Panc1 (cell line): ENCODE measurements around the gene BNIP5. TPM values are rescaled to one million over a fixed set of nuclear protein-coding genes. Genes with fewer than 3 reads are reported as not detected.

Source experiments
- ATAC-seq: fragments of 200-7000 bp; cut with Tn5 transposase; 2 replicates; pipeline ENCODE4 v1.9.1; 2020; ENCODE audit warnings: mild to moderate bottlenecking, moderate library complexity
- BruUV-seq: library from RNA; stranded (reverse); fragments of 400-500 nt; replicated peaks from 2 replicates; lab custom pipeline; 2021; lab: Mats Ljungman, UMichigan
- CTCF ChIA-PET: fragments of 300-600 bp; sonication (Branson Sonifier 250); formaldehyde crosslinking; loops from one replicate; lab custom pipeline; 2022; ENCODE audit warnings: antibody characterized with exemption; lab: Charles Lee
- POLR2A ChIA-PET: fragments of 300-600 bp; sonication (Branson Sonifier 250); formaldehyde crosslinking; loops from one replicate; lab custom pipeline; 2022; ENCODE audit warnings: antibody characterized with exemption; lab: Charles Lee
- DNase-seq: peaks from one replicate; pipeline ENCODE4 v3.0.0-alpha.2; 2010; ENCODE audit warnings: low read depth, low spot score
- H3K27ac ChIP-seq: 2 replicates; pipeline ENCODE4 v1.5.1; 2011; ENCODE audit warnings: mild to moderate bottlenecking, low read length, inconsistent platforms
- H3K27me3 ChIP-seq: fragments of 200-500 bp; sonication (Bioruptor generic); 2 replicates; pipeline ENCODE4 v1.6.0; 2014; ENCODE audit warnings: low read length, inconsistent platforms; ENCODE audit not compliant: control insufficient read depth, insufficient read depth
- H3K36me3 ChIP-seq: fragments of 200-500 bp; sonication (Bioruptor generic); 2 replicates; pipeline ENCODE4 v1.5.1; 2014; ENCODE audit warnings: inconsistent platforms, mild to moderate bottlenecking, low read length, moderate library complexity; ENCODE audit not compliant: control insufficient read depth, insufficient read depth
- H3K4me1 ChIP-seq: 2 replicates; pipeline ENCODE4 v1.5.1; 2011; ENCODE audit warnings: inconsistent platforms, mild to moderate bottlenecking, low read length, moderate library complexity; ENCODE audit not compliant: control insufficient read depth, insufficient read depth
- H3K4me3 ChIP-seq, 2 experiments: 2 replicates each; pipeline ENCODE4 v1.5.1; 2011 to 2012; ENCODE audit warnings: low read depth in 2 of 2, low read length in 2 of 2, mild to moderate bottlenecking in 2 of 2, inconsistent platforms in 1 of 2, moderate library complexity in 1 of 2
- H3K9me3 ChIP-seq: fragments of 200-500 bp; sonication (Bioruptor generic); 2 replicates; pipeline ENCODE4 v1.5.1; 2014; ENCODE audit warnings: low read depth, mild to moderate bottlenecking, inconsistent platforms, low read length, moderate library complexity; ENCODE audit not compliant: control insufficient read depth, insufficient read depth
- CTCF ChIP-seq: fragments of 450-650 bp; IDR thresholded peaks from 2 replicates; pipeline ENCODE4 v1.5.1; 2017; ENCODE audit warnings: mild to moderate bottlenecking
- POLR2AphosphoS5 ChIP-seq: IDR thresholded peaks from 2 replicates; pipeline ENCODE4 v1.6.1; 2012; ENCODE audit warnings: mild to moderate bottlenecking, low read depth, low read length, moderate library complexity
- REST ChIP-seq, 2 experiments: IDR thresholded peaks; 2 replicates each; pipeline ENCODE4 v1.6.1; 2011 to 2012; ENCODE audit warnings: low read depth in 2 of 2, control low read depth in 1 of 2, low read length in 1 of 2, mild to moderate bottlenecking in 1 of 2, moderate library complexity in 1 of 2; ENCODE audit not compliant: insufficient read depth in 1 of 2
- SIN3A ChIP-seq: IDR thresholded peaks from 2 replicates; pipeline ENCODE4 v1.6.1; 2012; ENCODE audit warnings: low read depth, mild to moderate bottlenecking, low read length, moderate library complexity, borderline replicate concordance; ENCODE audit not compliant: insufficient read depth
- TCF7L2 ChIP-seq: IDR thresholded peaks from 2 replicates; pipeline ENCODE4 v1.6.1; 2011; ENCODE audit warnings: mild to moderate bottlenecking, low read depth, low read length, inconsistent platforms
- in situ Hi-C: cut with HindIII; loops from 2 replicates; pipeline ENCODE4 v1.10.0; 2016; ENCODE audit warnings: low sequenced_read_pairs, low pct_unique_long_range_greater_than_20kb
- intact Hi-C: fragments of 100-400 bp; cut with micrococcal nuclease; formaldehyde crosslinking; loops from one replicate; pipeline ENCODE4 v1.10.0; 2022; ENCODE audit not compliant: unreplicated experiment
- total RNA-seq: library from RNA; stranded (reverse); gene quantifications from one replicate; pipeline ENCODE4 v1.2.1, GENCODE V29; 2021; ENCODE audit not compliant: unreplicated experiment

BNIP5 gene
- total RNA-seq, 1 experiment from 2014 or later = not detected

GRCh38 chr6:36317623-36318022, 19.1 kb downstream of the BNIP5 start:
- Histone ChIP-seq H3K27ac (no peak overlapping the region), H3K36me3 (no peaks in the 10 kb centered on the region), H3K4me3 (no peak overlapping the region), H3K9me3 (no peaks in the 10 kb centered on the region), H3K4me1 (no peaks in the 10 kb centered on the region), H3K27me3 (peaks cover 3% of the 10 kb centered on the region; the same call in 1 of the 2 replicates)
- no peak for TF ChIP-seq SIN3A
- no peak for TF ChIP-seq CTCF
- no peak for TF ChIP-seq TCF7L2
- no peak for TF ChIP-seq REST (IDR thresholded peaks at IDR 0.05; ENCODE audit: insufficient read depth in 1 of 2, low read depth in 2 of 2, low read length in 1 of 2)
- no peak for TF ChIP-seq POLR2AphosphoS5
- in situ Hi-C loops = no loop called here
- ChIA-PET CTCF (no interaction called here), POLR2A (no interaction called here)
- ATAC-seq (no peak), DNase-seq (no peak)
- no TSS peak for BruUV-seq
- intact Hi-C loops = no loop called here

- DNase-seq (no peak), ATAC-seq (no peak)
- no peaks in the 10 kb centered on the region for H3K36me3 ChIP-seq
- no peak for TF ChIP-seq TCF7L2
- in situ Hi-C loops (no loop called here), intact Hi-C loops (no loop called here)
- ChIA-PET CTCF (no interaction called here), POLR2A (no interaction called here)
- no peak overlapping the region for H3K4me3 ChIP-seq
- no peaks in the 10 kb centered on the region for H3K9me3 ChIP-seq
- H3K27ac ChIP-seq = no peak overlapping the region
- H3K4me1 ChIP-seq = no peaks in the 10 kb centered on the region
- H3K27me3 ChIP-seq = peaks cover 3% of the 10 kb centered on the region; the same call in 1 of the 2 replicates
- BruUV-seq = no TSS peak
These were observed 20.8 kb downstream of the BNIP5 start for GRCh38 chr6:36315921-36316320.

GRCh38 chr6:36314221-36315014, 22.3 kb downstream of the BNIP5 start:
- intact Hi-C loops = no loop called here
- H3K4me1 ChIP-seq = no peaks in the 10 kb centered on the region
- no peaks in the 10 kb centered on the region for H3K9me3 ChIP-seq
- no peak for DNase-seq
- H3K27me3 ChIP-seq = peaks cover 3% of the 10 kb centered on the region; the same call in 1 of the 2 replicates
- in situ Hi-C loops = no loop called here
- TF ChIP-seq POLR2AphosphoS5 (no peak), SIN3A (no peak), TCF7L2 (no peak), CTCF (no peak)
- ChIA-PET POLR2A (no interaction called here), CTCF (no interaction called here)
- no peaks in the 10 kb centered on the region for H3K36me3 ChIP-seq
- H3K4me3 ChIP-seq = no peak overlapping the region
- no peak for ATAC-seq
- no TSS peak for BruUV-seq
- H3K27ac ChIP-seq = no peak overlapping the region
